Skeletal muscle cell (primary cell): ENCODE measurements around the gene SFXN5.
"Not testable (repeated sequence)": the region's sequence is repeated elsewhere in the genome, so short reads cannot be mapped to it uniquely, and the experiment has no call there.

Experiments used
- DNase-seq: peaks from one replicate; pipeline ENCODE4 v3.0.0-alpha.2; 2010; ENCODE audit warnings: low read depth
- H3K4me3 ChIP-seq: 2 replicates; pipeline ENCODE4 v1.5.1; 2011; ENCODE audit warnings: low read depth, mild to moderate bottlenecking, control low read depth, low read length, moderate library complexity

The SFXN5 gene, protein sequence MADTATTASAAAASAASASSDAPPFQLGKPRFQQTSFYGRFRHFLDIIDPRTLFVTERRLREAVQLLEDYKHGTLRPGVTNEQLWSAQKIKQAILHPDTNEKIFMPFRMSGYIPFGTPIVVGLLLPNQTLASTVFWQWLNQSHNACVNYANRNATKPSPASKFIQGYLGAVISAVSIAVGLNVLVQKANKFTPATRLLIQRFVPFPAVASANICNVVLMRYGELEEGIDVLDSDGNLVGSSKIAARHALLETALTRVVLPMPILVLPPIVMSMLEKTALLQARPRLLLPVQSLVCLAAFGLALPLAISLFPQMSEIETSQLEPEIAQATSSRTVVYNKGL

DNA sequence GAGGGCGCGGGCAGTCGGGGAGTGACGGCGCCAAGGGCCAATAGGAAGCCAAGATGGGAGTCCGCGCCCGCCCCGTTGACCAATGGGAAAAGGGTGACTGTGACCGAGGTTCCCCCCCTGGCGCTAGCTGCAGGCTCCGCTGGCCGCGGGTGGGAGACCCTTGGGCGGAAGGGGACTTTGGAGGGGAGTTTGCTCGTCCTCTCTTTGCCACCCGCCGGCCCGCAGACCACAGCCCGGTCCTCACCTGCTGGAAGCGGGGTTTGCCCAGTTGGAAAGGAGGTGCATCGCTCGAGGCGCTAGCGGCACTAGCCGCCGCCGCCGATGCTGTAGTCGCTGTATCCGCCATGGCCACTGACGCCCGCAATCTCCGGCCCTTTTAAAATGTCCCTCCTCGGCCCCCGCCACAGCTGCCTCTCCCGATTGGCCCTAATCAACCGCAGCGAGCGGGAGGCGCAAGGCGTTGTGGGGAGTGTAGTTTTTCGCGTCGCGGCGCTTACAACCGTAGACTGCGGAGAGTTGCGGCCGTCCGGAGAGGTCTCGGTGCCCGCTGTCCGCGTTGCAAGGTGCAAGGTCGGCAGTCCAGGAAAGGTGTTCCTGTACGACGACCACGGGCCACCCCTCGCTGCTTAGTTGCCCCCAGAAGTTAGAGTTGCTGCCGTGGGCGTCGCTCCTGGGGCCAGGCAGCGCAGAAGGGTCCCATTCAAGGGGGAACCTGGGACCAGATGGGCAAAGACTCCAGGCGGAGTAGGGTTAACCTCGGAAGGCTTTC is at the start of gene SFXN5:
Gene SFXN5, minus strand, starts transcription at position 353 of the 769 bp plus-strand sequence. Its CDS starts 7 bp downstream, at position 346.
- H3K4me3 ChIP-seq, result peak within 1 kb of the TSS; percentile 85
- peak; percentile 84 for DNase-seq

DNA sequence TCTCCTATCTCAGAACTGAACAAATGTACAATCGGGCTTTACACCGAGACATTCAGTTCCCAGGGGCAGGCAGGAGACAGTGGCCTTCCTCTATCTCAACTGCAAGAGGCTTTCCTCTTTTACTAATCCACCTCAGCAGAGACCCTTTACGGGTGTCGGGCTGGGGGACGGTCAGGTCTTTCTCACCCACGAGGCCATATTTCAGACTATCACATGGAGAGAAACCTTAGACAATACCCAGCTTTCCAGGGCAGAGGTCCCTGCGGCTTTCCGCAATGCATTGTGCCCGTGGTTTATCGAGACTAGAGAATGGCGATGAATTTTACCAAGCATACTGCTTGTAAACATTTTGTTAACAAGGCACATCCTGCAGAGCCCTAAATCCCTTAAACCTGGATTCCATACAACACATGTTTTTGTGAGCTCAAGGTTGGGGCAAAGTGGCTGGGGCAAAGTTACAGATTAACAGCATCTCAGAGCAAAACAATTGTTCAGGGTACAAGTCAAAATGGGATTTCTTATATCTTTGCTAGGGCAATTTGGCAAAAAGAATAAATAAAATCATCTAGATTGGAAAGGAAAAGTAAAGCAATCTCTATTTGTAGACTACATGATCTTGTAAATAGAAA is 48.2 kb upstream of the SFXN5 start:
- H3K4me3 ChIP-seq, DNase-seq: not testable (repeated sequence)

DNA sequence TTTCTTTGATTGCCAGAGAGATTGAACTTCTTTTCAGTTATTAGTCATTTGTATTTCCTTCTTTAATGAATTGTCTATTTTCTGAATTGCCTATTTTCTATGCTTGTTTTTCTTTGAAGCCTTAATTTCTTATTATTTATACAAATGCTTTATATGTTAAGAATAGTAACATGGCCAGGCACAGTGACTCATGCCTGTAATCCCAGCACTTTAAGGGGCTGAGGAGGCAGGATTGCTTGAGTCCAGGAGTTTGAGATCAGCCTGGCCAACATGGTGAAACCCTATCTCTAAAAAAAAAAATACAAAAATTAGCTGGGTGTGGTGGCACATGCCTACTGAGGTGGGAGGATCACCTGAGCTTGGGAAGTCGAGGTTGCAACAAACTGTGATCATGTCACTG is 45.9 kb upstream of the SFXN5 start:
- DNase-seq, result no peak
- H3K4me3 ChIP-seq, result no peak overlapping the region

DNA sequence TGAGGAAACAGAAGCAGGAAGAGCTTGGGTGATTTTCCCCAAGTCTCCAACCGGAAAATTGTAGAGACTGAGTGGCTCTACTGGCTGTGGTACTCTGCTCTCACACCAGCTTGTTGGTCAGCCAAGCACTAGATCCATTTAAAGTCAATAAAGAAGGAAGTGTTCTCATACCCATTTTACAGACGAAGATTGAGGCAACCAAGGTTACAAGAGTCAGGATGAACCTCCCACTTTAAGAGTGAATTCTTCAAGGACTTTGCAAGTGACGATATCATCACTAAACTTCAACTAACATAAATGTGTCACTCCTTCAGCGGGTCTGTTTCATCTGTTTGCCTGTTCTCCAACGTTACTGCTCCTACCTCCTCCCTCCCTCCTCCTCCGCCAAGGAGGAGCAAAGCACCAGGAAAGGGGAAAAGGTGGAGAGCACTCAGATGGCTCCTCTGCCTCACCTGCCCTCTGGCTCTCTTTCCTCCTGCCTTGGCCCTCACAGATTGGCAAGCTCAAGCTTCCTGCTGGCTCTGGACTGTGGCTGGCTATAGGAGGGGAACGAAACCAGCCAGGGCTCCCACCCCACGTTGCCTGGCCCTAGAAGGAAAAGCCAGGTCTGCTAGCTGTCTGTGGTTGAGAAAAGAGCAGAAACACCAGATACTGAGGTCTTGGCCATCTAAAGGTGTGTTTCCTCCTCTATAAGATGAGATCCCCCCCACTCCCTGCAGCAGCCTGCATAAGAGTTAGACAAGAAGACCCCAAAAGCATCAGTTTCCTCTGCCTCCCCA is 44.9 kb upstream of the SFXN5 start:
- no peak overlapping the region for H3K4me3 ChIP-seq
- no peak for DNase-seq

DNA sequence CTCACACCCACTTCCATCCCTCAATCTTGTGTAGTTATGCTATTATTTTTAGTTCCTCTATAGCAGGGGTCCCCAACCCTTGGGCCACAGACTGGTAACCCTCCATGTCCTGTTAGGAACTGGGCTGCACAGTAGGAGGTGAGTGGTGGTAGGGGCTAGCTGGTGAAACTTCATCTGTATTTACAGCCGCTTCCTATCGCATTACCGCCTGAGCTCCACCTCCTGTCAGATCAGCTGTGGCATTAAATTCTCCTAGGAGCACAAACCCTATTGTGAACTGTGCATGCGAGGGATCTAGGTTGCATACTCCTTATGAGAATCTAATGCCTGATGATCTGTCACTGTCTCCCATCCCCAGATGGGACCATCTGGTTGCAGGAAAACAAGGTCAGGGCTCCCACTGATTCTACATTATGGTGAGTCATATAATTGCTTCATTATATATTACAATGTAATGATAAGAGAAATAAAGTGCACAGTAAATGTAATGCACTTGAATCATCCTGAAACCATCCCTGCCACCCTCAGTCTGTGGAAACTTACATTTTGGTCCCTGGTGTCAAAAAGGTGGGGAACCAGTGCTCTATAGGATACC is 42.9 kb upstream of the SFXN5 start:
- no peak for DNase-seq
- H3K4me3 ChIP-seq, result no peak overlapping the region

DNA sequence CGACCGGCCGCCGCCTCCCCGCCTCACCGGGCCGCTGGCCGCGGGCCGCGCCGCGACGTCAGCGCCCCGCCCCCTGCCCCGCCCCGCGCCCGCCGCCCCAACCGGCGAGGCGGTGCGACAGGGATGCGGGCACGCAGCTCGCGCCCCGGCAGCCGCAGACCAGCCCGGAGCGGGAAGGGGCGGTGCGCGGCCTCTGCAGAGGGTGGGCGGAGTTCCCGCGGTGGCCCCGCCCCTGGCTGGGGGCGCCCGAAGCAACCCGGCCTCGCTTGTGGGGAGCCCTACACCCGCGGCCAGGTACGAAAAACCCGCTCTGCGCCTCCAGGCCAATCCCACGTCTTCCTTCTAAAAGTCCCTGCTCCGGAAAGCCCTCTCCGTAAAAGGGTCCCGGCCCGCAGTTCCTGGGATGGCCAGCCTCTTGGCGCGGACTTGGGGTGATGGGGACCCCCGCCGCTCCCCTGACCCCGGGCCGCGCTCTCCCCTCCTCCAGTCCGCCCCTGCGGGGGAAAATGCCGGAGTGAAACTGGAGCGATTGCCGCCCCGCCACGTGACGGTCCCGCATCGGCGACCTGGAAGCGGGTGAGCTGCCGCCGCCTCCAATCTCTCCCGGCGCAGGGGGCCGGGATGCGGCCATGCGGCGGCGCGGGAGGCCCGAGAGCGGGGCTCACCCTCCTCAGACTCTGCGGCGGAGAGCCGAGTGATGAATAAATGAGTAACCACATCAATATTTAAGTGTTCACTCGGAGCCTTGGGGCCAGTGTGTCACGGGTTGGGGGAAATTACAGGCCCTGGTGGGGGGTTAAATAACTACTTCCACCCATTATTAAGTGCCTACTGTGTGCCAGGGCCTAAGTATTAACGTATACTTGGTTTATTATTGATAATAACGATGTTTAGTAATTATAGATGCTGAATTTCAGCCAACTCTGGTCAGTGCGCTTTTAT is 41.7 kb upstream of the SFXN5 start, which contains the start of gene RAB11FIP5:
Gene RAB11FIP5, minus strand, starts transcription at position 36 of the 942 bp plus-strand sequence. CDS start 171 bp downstream, outside the sequence.
- H3K4me3 ChIP-seq, result peak within 1 kb of the TSS; percentile 76
- peak; percentile 50 for DNase-seq

DNA sequence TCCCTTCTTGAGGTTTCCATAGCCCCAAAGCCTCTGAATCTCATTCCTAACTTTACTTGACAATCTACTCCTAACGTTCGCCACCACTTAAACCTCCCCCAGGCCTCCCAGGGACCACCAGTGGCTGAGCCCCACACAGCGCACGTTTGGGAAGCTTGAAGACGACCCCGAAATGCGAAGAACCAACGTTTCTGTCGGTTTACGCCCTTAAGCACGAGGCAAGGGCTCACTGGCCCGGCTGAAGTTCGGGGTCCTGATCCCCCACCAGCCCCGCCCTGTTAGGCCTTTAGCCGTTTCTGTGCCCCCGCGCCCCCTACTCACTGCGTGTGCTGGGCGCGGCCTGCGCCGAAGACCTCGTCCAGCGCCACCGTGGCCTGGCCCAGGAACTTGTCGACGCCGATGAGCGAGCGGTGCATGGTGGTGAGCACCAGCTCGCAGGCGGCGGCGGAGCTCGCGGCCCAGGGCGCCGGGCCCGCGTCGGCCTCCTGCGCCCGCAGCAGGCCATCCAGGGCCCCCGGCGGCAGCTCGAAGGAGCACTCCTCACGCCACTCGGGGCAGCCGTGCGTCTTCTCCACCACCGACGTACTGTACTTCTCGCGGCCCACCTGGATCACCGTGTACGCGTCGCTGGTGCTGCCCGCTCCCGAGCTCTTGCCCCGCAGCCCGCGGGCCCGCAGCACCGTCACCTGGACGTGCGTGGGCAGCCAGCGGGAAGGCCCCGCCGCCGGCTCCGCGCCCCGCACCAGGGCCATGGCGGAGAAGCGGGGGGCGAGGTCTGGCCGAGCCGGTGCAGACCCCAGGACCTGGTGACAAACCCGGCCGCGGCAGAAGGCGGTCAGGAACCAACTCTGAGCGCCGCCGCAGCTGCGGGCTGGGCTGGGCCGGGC is 40.8 kb upstream of the SFXN5 start:
- H3K4me3 ChIP-seq, result peak overlapping the region; percentile 76
- no peak for DNase-seq

DNA sequence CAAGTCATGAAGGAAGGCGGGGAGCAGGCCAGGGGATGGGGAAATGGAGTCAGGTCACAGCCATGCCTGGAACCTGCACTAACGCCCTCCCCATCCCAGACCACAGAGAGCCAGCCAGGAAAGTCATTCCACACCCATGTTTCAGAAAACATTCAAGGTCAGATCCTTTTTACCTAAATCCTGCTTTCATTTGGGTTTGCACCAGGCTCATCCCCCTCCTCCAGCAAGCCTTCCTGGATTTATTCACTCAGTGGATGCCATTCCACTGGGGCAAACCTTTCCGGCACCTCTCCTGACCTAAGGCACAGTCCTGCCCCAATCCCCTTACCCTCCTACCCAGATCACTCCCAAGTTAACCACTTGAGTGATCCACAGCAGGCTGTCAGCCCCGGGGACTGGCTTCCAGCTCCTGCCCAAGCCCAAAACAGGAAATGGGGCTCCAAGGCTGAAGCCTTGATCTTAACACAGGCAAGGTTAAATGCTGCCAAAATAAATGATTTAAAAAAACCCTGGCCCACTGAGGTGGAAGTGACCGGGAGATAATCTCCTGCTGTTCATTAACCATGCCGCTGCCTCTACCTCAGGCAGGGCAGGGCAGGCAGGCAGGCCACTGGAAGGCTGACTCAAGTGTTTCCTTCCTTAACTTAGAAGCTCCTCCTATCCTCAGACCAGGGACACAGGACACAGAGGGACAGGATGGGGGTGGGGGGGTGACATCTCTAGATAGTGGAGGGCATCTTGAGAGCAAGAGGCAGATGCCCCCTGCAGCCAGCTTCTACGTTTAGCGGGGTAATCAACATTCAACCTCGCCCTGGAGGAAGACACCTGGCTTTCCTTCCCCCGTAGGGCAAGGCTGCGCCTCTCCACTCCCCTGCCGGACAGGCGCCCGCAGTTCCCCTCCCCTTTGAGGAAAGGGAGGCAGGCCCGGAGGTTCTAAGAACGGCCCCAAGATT is 39.8 kb upstream of the SFXN5 start:
- H3K4me3 ChIP-seq, result peak overlapping the region; percentile 76
- DNase-seq, result no peak

DNA sequence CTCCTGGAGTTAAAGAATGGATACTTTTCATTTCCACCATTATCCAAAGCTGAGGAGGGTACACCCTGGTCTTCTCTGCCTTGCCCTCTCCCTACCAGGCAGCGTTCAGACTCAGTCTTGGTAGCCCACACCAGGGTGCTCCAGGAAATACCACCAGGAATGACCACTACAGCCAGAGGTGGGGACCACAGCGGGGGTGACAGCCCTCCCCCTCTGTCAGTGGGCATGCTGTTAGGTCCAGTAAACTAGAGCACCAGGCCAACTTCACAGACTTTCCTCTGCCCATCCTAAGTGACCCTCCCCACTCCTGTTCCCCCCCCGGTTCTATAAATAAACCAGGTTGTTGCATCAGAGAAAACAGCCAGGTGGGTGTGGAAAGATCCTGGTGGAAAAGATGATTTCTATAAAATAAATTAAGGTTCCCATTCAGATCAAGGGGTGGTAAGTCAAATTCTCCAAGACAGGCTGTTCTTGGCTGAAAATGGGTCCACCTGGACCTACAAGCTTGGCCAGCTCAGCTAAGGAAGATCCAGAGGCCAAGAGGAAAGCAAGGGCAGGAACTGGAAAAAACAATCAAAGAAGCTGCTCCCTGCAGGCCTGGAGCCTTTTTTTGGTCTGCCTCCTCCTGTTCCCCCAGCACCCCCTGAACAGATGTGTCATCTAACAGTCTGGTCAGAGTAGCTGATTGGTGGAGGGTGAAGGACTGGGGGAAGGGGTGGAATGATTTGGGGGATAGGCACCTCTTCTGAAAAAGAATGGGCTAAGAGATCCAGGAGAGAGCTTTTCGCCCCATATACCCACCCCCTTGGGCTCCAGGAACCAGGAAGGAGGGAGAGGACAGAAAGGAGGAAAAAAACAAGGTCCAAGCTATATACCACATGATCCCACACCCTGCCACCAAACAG is 38.9 kb upstream of the SFXN5 start:
- H3K4me3 ChIP-seq, result peak overlapping the region; percentile 76
- DNase-seq, result no peak

DNA sequence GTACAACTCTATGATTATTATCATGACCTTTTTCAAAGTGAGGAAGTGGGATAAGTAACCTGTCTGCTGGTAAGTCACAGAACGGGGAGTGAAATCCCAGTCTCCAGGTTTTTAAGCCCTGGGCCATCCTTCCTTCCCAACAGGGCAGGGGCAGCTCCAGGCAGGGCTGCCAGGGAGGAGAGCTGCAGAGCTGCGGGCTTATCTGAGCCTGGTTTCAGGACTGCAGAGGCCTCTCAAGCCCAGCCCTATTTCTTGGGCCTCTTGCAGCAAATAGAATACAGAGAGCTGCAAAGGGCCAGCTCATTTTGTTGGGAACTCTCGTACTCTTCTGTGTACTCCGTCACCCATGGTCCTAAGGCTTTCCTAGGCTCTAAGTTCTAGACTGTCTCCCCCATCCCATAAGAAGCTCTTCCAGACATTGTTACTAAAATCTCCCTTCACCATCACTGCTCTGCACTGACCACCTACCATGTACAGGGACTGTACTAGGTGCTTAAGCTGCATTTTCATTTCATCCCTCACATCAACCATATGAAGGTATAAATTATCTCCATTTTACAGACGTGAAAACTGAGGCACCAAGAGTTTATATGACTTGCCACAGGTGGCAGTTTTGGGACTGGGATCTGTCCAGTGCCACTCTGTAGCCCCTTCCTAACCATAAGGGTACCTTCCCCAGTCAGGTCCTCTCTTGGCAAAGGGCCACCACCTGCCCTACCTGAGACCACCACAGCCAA is 38.1 kb upstream of the SFXN5 start:
- no peak for DNase-seq
- H3K4me3 ChIP-seq, result no peak overlapping the region

DNA sequence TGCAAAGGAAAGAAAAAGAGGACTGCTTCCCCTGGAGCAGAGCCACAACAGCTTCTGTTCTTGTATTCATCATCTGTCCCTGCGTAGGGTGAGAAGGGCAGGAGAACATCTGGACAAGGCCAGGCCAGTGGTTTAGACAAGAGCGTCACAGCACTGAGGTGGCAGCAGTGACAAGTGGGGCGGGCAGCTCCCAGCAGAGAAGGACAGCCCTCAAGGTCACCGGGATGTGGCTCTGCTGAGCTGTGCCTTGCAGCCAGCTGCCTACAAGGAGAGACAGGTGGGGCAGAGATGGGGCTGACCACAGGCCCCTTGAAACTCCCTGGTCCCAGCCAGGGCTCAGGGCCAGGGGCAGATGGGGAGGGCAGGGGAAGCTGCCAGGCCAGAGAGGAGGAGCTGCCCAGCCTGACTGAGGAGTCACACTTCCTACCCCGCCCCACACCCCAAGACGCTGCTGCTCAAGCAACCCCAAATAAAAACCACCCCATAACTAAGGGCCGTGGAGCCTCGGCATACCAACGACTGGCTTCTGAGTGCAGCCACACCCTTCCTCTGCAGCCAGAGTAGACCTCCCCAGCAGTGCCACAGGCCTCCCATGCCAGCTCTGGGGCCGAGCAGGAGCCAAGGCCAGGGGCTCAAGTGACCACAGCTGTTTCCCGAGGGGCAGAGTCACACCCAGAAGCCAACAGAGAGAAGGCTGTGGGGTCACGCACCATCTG is 35.9 kb upstream of the SFXN5 start:
- H3K4me3 ChIP-seq, result no peak overlapping the region
- DNase-seq, result no peak

DNA sequence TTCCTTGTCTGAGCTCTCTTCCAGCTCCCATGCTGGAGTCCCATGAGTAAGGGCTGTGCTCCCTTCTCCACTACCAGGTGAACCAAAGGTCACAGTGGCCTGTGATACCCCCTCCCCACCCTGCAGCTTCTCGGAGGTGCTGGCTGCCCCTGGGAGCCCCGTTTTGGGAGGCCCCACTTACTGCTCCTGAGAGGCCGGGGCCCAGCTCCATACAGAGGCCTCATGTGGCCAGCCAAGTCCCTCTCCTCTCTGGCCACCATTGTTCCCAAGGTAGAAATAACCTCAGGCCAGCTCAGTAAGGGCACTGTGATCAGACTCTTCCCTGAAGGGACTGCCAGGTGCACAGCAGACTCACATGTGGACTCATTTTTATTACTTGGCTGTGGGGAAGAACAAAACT is 35.3 kb upstream of the SFXN5 start:
- DNase-seq, result no peak
- H3K4me3 ChIP-seq, result no peak overlapping the region

DNA sequence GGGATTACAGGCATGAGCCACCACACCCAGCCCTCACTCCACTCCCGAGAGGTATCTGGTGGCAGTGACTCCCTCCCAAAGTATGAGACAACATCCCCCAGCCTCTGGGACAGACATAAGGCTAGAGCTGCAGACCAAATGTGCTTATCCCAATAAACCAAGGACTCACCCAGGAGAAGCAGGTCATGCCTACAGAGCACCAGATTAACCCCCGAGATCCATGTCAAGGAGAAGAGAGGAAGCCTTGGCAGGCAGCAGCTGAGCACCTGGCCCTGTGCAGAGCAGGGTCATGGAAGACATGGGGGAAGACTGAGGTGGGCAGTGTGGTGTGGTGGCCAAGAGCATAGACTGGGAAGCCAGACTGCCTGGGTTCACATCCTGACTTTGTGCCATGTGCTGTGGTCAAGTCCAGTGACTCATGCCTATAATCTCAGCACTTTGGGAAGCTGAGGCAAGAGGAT is 34.0 kb upstream of the SFXN5 start:
- DNase-seq, result no peak
- no peak overlapping the region for H3K4me3 ChIP-seq

DNA sequence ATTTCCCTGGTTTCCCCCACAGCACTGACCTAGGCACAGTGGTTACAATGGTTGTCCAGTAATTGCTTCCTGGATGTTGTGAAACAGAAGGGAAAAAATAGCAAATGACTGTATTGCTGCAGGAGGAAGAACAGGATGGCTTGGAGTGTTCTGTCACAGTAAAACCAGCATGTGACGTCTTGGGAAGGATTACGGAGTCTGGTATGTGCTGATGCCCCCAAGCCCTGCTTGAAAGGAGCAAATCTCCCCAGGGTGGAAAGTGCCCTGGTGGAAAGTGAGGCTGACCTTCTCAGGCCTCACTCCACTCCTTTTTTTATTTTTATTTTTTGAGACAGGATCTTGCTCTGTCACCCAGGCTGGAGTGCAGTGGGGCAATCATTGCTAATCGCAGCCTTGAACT is 33.4 kb upstream of the SFXN5 start:
- no peak for DNase-seq
- no peak overlapping the region for H3K4me3 ChIP-seq
